Activated CD4-positive, alpha-beta T cell treated with anti-CD3 and anti-CD28 coated beads, Interleukin-2, amount 50 U/mL, for 4 hours (primary cell): ENCODE data around the gene PCED1A.
"Not testable (repeated sequence)": the region's sequence is repeated elsewhere in the genome, so short reads cannot be mapped to it uniquely, and the experiment has no call there.

Source experiments
- DNase-seq, 2 experiments: peaks; one replicate each; pipeline ENCODE4 v3.0.0-alpha.2; 2020

PCED1A gene

DNA sequence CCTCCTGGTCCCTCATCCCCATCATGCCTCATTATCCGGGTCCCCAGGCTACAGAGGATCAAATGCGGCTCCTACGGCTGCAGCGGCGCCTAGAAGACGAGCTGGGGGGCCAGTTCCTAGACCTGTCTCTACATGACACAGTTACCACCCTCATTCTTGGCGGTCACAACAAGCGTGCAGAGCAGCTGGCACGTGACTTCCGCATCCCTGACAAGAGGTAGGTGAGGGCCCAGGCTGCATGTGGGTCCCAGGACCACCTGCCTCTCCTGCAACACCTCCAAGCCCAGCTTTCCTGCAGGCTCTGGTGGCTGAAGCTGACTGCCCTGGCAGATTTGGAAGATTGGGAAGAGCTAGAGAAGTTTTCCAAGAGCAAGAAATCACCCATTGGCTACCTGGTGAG is 24.6 kb upstream of the PCED1A start:
- DNase-seq: no peak

DNA sequence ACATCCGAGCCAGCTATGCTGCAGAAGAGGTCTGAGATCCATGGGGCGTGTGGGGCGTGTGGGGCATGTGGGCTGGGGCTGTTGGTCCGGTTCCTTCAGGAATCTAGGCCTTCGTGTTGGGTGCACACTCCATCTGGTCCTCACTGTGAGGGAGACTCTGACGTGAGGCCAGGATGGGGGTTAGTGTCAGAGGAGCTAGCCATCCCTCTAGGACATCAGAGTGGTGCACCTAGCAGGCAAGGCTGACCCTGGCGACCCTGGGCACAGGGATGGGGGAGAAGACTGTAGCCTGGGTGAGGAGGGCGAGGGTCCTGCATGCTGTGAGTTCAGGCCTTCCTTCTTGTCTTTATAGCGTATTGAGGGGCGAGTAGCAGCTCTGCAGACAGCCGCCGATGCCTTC is 24.2 kb upstream of the PCED1A start:
- no peak for DNase-seq

DNA sequence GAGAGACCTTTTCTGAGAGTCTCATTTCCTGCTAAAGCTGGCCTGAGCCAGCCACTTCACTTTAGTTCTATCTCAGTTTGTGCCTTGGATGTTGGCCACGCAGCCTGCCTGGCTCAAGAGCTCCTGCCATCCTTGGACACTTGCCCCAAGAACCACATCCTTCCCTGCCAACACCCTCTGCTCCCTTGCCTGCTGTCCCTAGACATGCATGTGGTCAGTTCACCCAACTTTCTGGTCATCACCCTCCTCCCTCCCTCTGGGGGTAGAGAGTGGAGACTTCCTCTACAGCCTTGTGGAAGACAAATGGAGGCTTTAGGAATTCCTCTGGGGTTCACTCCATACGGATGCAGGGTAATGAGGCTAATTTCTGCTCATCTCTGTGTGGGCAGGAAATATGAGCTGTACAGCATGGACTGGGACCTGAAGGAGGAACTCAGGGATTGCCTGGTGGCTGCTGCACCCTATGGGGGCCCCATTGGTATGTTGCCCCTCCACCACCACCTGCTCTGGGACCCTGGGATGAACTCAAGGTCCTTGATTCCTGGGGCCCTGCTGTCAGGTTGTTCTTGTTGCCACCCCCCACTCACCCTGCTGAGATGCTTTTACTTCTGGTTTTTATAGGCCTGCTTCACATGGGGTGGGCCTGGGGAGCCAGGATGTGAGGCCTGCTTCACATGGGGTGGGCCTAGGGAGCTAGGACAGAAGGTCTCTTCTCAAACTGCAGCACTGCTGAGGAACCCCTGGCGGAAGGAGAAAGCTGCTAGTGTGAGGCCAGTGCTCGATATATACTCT is 19.1 kb upstream of the PCED1A start:
- DNase-seq: no peak

DNA sequence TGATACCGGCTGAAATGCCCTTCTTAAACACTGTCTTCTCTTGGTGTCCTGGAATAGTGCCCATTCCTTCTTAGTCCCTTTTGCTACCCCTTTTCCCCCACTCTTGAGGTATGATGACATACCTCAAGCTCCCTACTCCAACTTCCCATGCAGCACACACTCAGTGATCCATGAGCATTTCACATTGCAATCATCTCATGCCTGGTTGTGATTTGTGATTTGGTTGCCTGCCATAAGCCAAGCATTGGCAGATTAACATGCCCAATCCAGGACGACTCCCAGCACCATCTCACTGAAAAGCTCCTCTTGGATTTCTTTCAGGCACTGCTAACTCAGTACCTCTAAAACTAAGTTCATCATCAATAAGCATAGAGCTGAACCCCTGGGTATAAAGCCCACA is 18.1 kb upstream of the PCED1A start:
- no peak for DNase-seq

- DNase-seq: no peak
These were observed 10.6 kb upstream of the PCED1A start for GRCh38 chr20:2851086-2851485.

GRCh38 chr20:2849529-2849928 is 9.1 kb upstream of the PCED1A start:
- no peak for DNase-seq

GRCh38 chr20:2847802-2848201 is 7.3 kb upstream of the PCED1A start:
- DNase-seq: no peak

DNA sequence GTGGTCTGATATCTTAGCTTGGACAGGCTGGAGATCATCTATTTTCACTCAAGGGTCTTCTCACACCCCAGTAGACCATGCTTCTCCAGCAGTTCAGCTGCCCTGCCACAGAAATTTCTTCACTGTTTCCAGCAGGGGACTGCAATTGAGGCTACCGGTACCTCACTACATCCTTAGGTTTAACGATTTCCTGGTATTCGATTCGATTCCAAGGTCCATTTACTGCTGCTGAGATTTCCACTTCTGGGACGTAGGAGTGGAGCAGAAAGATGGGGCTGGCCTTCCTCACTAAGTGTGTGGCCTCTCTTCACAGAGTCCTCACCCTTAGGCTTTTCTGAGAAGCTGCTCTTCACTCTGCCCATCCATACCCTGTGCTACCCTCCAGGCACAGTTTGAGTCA is 6.2 kb upstream of the PCED1A start:
- DNase-seq: no peak

DNA sequence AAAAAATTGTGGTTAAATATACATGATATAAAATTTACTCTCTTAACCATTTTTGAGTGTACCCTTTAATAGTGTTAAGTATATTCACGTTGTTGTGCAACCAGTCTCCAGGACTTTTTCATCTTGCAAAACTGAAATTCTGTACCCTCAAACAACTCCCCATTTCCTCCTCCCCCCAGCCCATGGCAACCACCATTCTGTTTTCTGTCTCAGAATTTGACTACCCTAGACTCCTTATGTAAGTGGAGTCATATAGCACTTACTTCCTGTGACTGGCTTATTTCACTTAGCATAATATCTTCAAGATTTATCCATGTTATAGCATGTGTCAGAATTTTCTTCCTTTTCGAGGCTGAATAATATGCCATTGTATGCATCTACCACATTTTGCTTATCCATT is 5.2 kb upstream of the PCED1A start:
- DNase-seq: no peak

- DNase-seq: peak; percentile 5 to 18
These were observed 594 bp upstream of the PCED1A start for GRCh38 chr20:2840967-2841531.

- no peak for DNase-seq
These were observed 720 bp downstream of the PCED1A start for GRCh38 chr20:2839732-2840137.

GRCh38 chr20:2838847-2839671 is 1.4 kb downstream of the PCED1A start:
- no peak for DNase-seq

DNA sequence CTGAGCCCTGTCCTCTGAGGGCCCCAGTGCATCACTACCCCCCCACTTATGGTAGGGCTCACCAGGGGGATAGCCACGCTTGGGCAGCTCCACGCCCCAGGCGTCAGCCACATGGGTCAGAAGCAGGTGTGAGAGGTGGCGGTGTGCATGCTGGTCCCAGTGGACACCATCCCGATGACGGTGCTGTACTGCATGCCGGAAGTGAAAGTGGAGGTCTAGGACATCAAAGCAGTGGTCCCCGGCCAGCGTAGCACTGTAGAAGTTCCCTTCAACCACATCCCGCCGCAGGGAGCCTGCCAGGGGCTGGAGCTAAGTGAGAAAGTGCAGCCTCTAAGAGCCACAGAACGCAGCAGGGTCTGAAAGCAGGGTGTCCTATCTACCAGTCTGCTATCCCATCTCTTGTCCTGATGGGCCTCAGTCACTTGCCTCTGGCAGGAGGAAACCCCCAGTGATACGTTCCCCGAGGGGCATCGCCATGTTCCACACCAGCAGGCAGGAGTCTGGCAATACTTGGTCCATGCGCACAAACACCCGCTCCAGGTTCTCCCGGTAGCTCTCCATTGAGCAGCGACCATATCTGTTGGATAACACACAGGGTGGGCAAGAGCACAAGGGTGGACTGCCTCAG is 2.2 kb downstream of the PCED1A start:
- no peak for DNase-seq

GRCh38 chr20:2837221-2837960 is 3.1 kb downstream of the PCED1A start:
- no peak for DNase-seq

DNA sequence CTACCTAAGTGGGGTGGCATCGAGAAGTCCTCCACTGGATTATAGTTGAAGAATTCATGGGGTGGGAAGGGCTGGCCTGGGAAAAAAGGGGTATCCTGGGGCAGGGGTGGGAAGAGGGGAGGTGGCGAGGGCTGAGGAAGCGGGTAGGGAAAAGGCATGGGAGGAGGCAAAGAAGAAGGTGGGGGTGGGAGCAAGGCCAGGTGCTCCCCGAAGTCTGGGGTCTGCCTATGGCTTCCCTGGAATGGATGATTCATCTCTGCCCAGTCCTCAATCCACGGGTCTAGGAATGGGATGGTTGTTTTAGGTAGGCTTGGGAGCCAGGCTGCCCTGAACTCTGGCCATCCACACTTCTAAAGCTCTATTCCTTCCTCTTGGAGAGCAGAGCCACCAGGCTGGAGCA is 4.4 kb downstream of the PCED1A start:
- DNase-seq: no peak

DNA sequence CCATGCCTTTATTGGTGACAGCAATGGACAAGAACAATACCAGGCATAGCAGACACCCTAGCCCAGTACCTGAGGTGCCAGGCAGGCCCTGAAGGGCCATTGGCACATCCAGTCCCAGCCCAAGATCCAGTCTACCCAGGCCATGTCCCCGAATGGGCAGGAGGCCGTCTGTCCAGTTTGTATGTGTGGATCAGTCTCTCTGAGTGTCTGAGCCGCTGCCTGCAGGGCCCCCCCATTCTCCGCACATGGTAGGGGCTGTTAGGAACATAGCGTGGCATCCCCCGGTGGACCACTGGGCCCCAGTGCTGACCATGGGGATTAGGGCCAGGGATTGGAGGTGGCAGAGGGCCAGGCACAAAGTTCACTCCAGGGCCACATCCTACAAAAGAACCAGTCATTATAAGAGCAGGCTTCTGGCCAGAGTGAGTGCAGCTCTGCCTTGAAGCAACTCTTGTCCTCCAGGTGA is 5.1 kb downstream of the PCED1A start:
- no peak for DNase-seq

DNA sequence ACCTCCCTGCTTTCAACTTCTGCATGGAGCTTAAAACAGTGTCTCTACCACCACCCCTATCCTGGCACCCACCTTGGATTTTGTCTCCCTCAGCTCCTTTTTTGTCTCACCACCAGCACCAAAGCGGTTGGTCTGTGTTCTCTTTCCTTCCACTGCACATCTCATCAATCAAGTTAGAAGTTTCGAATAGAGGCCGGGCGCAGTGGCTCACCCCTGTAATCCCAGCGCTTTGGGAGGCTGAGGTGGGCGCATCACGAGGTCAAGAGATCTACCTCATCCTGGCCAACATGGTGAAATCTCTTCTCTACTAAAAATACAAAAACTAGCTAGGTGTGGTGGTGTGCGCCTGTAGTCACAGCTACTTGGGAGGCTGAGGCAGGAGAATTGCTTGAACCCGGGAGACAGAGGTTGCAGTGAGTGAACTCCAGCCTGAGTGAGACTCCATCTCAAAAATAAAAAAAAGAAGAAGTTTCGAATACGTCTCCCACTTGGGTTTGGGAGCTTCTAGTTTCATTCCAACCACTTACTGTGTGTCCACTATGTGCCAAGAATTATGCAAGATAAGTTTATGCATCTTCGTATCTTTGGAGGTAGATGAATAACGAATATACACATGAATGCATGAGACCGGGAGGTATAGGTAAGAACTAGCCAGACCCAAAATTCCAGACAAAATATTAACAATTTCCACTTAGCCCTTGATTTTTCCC is 5.9 kb downstream of the PCED1A start:
- no peak for DNase-seq

GRCh38 chr20:2833761-2834160 is 6.7 kb downstream of the PCED1A start:
- DNase-seq: no peak

GRCh38 chr20:2831206-2831605 is 9.2 kb downstream of the PCED1A start:
- not testable (repeated sequence) for DNase-seq

DNA sequence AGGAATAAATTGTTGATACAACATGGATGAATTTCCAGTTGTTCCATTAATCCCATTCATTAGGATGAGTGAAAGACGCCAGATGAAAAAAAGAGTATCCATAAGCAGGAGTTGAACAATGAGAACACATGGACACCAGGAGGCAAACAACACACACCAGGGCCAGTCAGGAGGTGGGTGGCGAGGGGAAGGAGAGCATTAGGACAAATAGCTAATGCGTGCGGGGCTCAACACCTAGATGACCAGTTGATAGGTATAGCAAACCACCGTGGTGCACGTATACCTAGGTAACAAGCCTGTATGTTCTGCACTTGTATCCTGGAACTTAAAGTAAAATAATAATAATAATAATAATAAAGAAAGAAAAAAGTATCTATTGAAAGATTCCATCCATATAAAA is 11.1 kb downstream of the PCED1A start:
- DNase-seq: no peak

GRCh38 chr20:2826655-2827054 is 13.8 kb downstream of the PCED1A start:
- no peak for DNase-seq

DNA sequence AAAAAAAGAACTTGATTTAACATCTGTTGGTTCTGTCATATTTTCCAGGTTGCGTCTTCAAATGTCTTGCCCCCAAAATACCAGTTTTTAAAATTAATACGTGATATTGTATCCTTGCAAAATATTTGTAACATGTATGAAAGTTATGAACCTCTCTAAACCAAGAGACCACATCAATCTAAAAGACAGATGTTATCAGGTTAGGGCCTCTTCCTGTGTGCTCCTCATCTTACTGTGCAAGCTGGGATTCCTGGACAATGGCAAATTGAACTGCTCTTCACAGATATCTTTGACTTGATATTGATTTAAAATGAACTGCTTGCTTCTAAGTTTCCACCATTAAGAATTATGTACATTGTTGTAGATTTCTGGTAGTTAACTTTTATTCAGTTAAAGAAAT is 14.7 kb downstream of the PCED1A start:
- DNase-seq: no peak
